ENCODE measurements around the gene EEFSEC.

- TF ChIP-seq CTCF (conservative IDR thresholded peaks at IDR 0.05; ENCODE audit: low read depth in 2 of 2) (no peak), EZH2 (IDR thresholded peaks at IDR 0.05; ENCODE audit: low read depth, unreplicated experiment) (no peak), POLR2AphosphoS5 (IDR thresholded peaks at IDR 0.05; ENCODE audit: low read depth) (no peak), ZNF114 (CRISPR knock-in tag; IDR thresholded peaks at IDR 0.05) (no peak), EZH2phosphoT487 (IDR thresholded peaks at IDR 0.05; ENCODE audit: unreplicated experiment) (no peak), CREB1 (CRISPR knock-in tag; IDR thresholded peaks at IDR 0.05; ENCODE audit: low read depth) (no peak), REST (IDR thresholded peaks at IDR 0.05; ENCODE audit: unreplicated experiment) (no peak), ZNF462 (CRISPR knock-in tag; IDR thresholded peaks at IDR 0.05) (no peak), NANOG (IDR thresholded peaks at IDR 0.05; ENCODE audit: borderline replicate concordance) (no peak)
These were observed 184.0 kb downstream of the EEFSEC start for GRCh38 chr3:128337305-128337704.
